NOMO-1 (cell line): Measurements from ENCODE around the gene SLC39A6.
"Not testable (repeated sequence)": the region's sequence is repeated elsewhere in the genome, so short reads cannot be mapped to it uniquely, and the experiment has no call there.

ENCODE experiments used
- DNase-seq, 2 experiments: peaks; one replicate each; lab custom pipeline; 2025; ENCODE audit not compliant: unreplicated experiment in 2 of 2; lab: John Stamatoyannopoulos, UW

SLC39A6 gene

GRCh38 chr18:36139245-36139644 lies 10.1 kb upstream of the SLC39A6 start:
- DNase-seq = no peak

GRCh38 chr18:36135264-36135663 lies 6.1 kb upstream of the SLC39A6 start:
- no peak for DNase-seq

GRCh38 chr18:36132756-36133155 lies 3.6 kb upstream of the SLC39A6 start:
- DNase-seq = no peak

- DNase-seq = no peak
Measured at GRCh38 chr18:36131692-36132483, 2.7 kb upstream of the SLC39A6 start.

GRCh38 chr18:36130883-36131653 lies 1.9 kb upstream of the SLC39A6 start:
- DNase-seq = peak in 1 of 2 experiments; percentile 24

- DNase-seq = peak in 1 of 2 experiments; percentile 47
Measured at GRCh38 chr18:36130039-36130831, 1.1 kb upstream of the SLC39A6 start.

GRCh38 chr18:36128907-36129299 lies 237 bp downstream of the SLC39A6 start:
- DNase-seq = no peak

- DNase-seq = peak in 1 of 2 experiments; percentile 8
Measured at GRCh38 chr18:36128530-36128870, 640 bp downstream of the SLC39A6 start.

GRCh38 chr18:36127836-36128529 lies 1.2 kb downstream of the SLC39A6 start:
- DNase-seq = no peak

GRCh38 chr18:36126668-36127067 lies 2.5 kb downstream of the SLC39A6 start:
- no peak for DNase-seq

GRCh38 chr18:36124841-36125240 lies 4.3 kb downstream of the SLC39A6 start:
- no peak for DNase-seq

GRCh38 chr18:36120297-36120696 lies 8.8 kb downstream of the SLC39A6 start:
- peak in 1 of 2 experiments; percentile 21 for DNase-seq

GRCh38 chr18:36116771-36117170 lies 12.4 kb downstream of the SLC39A6 start:
- DNase-seq = not testable (repeated sequence)

GRCh38 chr18:36114738-36115137 lies 14.4 kb downstream of the SLC39A6 start:
- no peak for DNase-seq

GRCh38 chr18:36114251-36114650 lies 14.9 kb downstream of the SLC39A6 start:
- DNase-seq = no peak

GRCh38 chr18:36112302-36112701 lies 16.8 kb downstream of the SLC39A6 start:
- no peak for DNase-seq

- DNase-seq = no peak
Measured at GRCh38 chr18:36109737-36110136, 19.4 kb downstream of the SLC39A6 start.

GRCh38 chr18:36108601-36109000 lies 20.5 kb downstream of the SLC39A6 start:
- DNase-seq = no peak

GRCh38 chr18:36108196-36108595 lies 20.9 kb downstream of the SLC39A6 start:
- no peak for DNase-seq

- DNase-seq = no peak
Measured at GRCh38 chr18:36107477-36107876, 21.7 kb downstream of the SLC39A6 start.

GRCh38 chr18:36104749-36105148 lies 24.4 kb downstream of the SLC39A6 start:
- DNase-seq = no peak
